ENCODE results near the gene ASCC3.

DNA sequence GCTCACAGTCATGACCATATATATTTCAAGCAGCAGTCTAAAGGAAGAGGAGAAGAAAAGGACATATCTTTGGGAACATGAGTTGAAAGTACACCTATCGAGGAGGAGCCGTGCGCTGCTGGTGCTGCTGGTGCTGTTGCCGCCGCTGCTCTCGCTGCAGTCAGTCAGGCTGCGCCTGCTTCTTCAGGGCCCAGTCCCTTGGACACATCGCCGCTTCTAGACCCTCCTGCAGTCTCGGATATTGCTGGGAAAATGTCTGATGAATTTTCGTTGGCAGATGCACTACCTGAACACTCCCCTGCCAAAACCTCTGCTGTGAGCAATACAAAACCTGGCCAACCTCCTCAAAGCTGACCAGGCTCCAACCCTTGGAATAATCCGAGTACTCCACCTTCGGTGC, 8.2 kb upstream of the ASCC3 start:
- TF ChIP-seq, protein P1, sequence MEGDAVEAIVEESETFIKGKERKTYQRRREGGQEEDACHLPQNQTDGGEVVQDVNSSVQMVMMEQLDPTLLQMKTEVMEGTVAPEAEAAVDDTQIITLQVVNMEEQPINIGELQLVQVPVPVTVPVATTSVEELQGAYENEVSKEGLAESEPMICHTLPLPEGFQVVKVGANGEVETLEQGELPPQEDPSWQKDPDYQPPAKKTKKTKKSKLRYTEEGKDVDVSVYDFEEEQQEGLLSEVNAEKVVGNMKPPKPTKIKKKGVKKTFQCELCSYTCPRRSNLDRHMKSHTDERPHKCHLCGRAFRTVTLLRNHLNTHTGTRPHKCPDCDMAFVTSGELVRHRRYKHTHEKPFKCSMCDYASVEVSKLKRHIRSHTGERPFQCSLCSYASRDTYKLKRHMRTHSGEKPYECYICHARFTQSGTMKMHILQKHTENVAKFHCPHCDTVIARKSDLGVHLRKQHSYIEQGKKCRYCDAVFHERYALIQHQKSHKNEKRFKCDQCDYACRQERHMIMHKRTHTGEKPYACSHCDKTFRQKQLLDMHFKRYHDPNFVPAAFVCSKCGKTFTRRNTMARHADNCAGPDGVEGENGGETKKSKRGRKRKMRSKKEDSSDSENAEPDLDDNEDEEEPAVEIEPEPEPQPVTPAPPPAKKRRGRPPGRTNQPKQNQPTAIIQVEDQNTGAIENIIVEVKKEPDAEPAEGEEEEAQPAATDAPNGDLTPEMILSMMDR (IDR thresholded peaks at IDR 0.05; ENCODE audit: low read depth, low read length, missing input control), result no peak
- no peak for TF ChIP-seq SP1 (IDR thresholded peaks at IDR 0.05)

Measured in liver (tissue), 3 donors.